ENCODE data around the gene PPP6R1. TPM values are rescaled to one million over a fixed set of nuclear protein-coding genes. Genes with fewer than 3 reads are reported as not detected.

PPP6R1 gene
- total RNA-seq, 1 experiment from 2014 or later, result 79.7 TPM

DNA sequence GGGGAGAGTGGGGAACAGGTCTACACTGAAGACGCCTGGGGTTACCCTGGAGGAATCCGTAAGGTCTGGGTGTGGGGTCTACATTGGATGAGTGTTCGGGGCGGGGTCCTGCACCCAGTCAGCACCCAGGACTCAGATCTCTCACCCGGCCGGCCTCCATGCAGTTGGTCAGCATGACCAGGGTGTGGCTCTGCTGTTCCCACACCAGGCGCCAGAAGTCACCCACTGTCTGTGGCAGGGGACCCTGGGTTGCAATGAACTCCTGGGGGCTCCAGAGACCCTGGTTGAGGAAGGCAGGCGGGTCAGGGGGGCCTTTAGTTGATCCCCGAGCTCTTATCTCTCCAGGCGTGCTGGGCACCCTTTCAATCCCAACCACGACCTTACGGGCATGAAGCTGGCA lies 72.7 kb downstream of the PPP6R1 start:
- no peak overlapping the region for H3T11ph ChIP-seq (ENCODE audit: low read length)
- H3K23ac ChIP-seq (ENCODE audit: insufficient read length, low read depth, low read length), result no peak overlapping the region
- no peak overlapping the region for H3K14ac ChIP-seq (ENCODE audit: insufficient read depth, low read length)
- Mint-ChIP-seq H3K4me1 (peaks cover 0 to 4% of the 10 kb centered on the region in 2 experiments; a peak in 1 of 4 replicates), H3K4me3 (no peak overlapping the region), H3K27me3 (ENCODE audit: low read depth) (peaks cover 53% of the 10 kb centered on the region), H3K9me3 (no peaks in the 10 kb centered on the region), H3K27ac (no peak overlapping the region), H3K36me3 (ENCODE audit: insufficient read depth in 1 of 3, low read depth in 3 of 3) (no peaks in the 10 kb centered on the region)
- H2BK12ac ChIP-seq (ENCODE audit: insufficient read length, low read depth, low read length), result no peak overlapping the region
- no peak overlapping the region for H2AFZ ChIP-seq (ENCODE audit: low read length)
- no peak overlapping the region for H4K8ac ChIP-seq (replicated peaks; ENCODE audit: insufficient read length, low read depth, low read length)
- no peak overlapping the region for H3K56ac ChIP-seq (ENCODE audit: insufficient read length, low read depth, low read length)
- H3K9ac ChIP-seq (ENCODE audit: extremely low read depth, insufficient read length, low read length), result no peak overlapping the region
- no peaks in the 10 kb centered on the region for H3K23me2 ChIP-seq (ENCODE audit: insufficient read length, low read depth, low read length, poor library complexity, severe bottlenecking)
- H3K9me3 ChIP-seq (ENCODE audit: control insufficient read depth, low read depth, low read length), result no peaks in the 10 kb centered on the region
- H4K5ac ChIP-seq (ENCODE audit: insufficient read length, low read depth, low read length), result no peak overlapping the region
- H4K20me1 ChIP-seq (ENCODE audit: control insufficient read depth, insufficient read depth, insufficient read length), result no peaks in the 10 kb centered on the region
- no peaks in the 10 kb centered on the region for H3K4me1 ChIP-seq (ENCODE audit: insufficient read depth, low read length)
- H2BK5ac ChIP-seq (ENCODE audit: insufficient read length, low read length), result no peak overlapping the region
- no peak overlapping the region for H2BK15ac ChIP-seq (ENCODE audit: low read depth, low read length)
- WGBS (ENCODE audit: extremely low coverage, insufficient read length, low lambda C conversion rate), result no CpG with 5 or more reads among the region's 12 CpGs
- no peak overlapping the region for H3K18ac ChIP-seq (ENCODE audit: insufficient read length, low read depth, low read length)
- H3K79me2 ChIP-seq (ENCODE audit: insufficient read depth, low read length), result no peaks in the 10 kb centered on the region
- H2BK120ac ChIP-seq (ENCODE audit: low read depth, low read length, poor library complexity, severe bottlenecking), result no peak overlapping the region
- peaks cover 4% of the 10 kb centered on the region; the same call in 1 of the 2 replicates for H3K27me3 ChIP-seq (ENCODE audit: insufficient read depth, low read length)
- H3K79me1 ChIP-seq (ENCODE audit: insufficient read depth, low read depth, low read length, poor library complexity, severe bottlenecking), result no peaks in the 10 kb centered on the region
- no peak overlapping the region for H3K4ac ChIP-seq (ENCODE audit: low read depth, low read length)
- no peak overlapping the region for H3K27ac ChIP-seq (ENCODE audit: insufficient read length, low read depth, low read length)
- H4K91ac ChIP-seq (ENCODE audit: insufficient read length, low read depth, low read length), result no peak overlapping the region
- no peak for DNase-seq
- no peak overlapping the region for H2AK5ac ChIP-seq (ENCODE audit: insufficient read length, low read length)
- no peak for TF ChIP-seq CTCF (conservative IDR thresholded peaks at IDR 0.05)
- no peak overlapping the region for H3K4me2 ChIP-seq (ENCODE audit: insufficient read depth, insufficient read length, low read length)
- H2BK20ac ChIP-seq (ENCODE audit: low read depth, low read length, poor library complexity, severe bottlenecking), result no peak overlapping the region

All from H9 (cell line).